Sigmoid colon (tissue), 4 donors: ENCODE measurements around the gene ADCY5.

ENCODE experiments used
- EP300 ChIP-seq, 4 donors: sonication (generic); formaldehyde crosslinking; IDR thresholded peaks; one replicate each; pipeline ENCODE4 v1.6.1; 2017; ENCODE audit warnings: antibody characterized with exemption in 4 of 4
- POLR2A ChIP-seq, 2 donors: fragments of 450-650 bp; IDR thresholded peaks; one replicate each; pipeline ENCODE4 v1.6.1; 2016; ENCODE audit warnings: antibody characterized with exemption in 2 of 2, mild to moderate bottlenecking in 2 of 2, moderate library complexity in 2 of 2
- POLR2AphosphoS5 ChIP-seq, 4 donors: sonication (generic); formaldehyde crosslinking; IDR thresholded peaks; one replicate each; pipeline ENCODE4 v1.6.1; 2017; ENCODE audit warnings: antibody characterized with exemption in 4 of 4
- TF ChIP-seq, protein P1 (sequence below), 4 experiments: fragments of 450-650 bp in 3 of 4; fragments of 200-600 bp in 1 of 4; IDR thresholded peaks; one replicate each; pipeline ENCODE4 v1.5.1; 2016 to 2019; ENCODE audit warnings: antibody characterized with exemption in 4 of 4, mild to moderate bottlenecking in 3 of 4, moderate library complexity in 2 of 4

DNA sequence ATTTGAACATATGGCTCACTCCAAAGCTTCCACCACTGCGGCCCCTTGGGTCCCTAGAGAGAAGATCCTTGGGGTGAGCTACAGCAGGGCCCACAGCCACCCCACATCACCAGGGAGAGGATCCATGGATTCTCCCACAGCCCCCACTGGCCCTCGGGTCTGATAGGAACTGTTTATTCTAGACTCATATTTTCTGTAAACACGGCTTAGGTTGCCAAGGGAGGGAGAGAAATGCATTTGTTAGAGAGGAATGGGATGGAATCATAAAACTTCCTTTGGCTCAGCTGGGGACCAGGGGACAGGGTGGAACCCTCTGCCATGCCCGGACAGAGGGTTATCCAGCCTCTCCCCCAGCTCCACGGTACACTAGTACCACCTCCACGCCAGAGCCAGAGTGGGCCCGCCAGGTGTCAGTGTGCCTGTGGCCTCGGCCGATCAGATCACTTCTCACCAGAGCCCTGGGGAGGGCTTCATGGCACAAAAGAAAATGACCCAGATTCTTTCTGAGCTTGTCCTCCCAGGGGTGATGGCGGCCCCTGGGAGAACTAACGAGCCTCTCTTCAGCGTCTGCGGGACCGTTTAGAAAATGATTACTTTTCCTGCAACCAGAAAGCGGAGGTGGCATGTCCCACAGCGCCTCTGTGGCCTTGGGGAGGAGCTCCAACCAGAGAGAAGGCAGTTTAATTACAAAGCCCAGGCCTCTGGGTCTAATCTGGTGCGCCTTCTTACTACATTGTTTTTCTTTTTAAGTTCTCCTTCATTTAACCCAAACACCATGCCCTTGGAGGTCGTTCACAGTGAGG is 33.7 kb downstream of the ADCY5 start:
- no peak for TF ChIP-seq POLR2A (IDR thresholded peaks at IDR 0.05)
- TF ChIP-seq POLR2AphosphoS5 (IDR thresholded peaks at IDR 0.05): peak in 2 of 4 donors; percentile 16 to 33
- TF ChIP-seq EP300 (IDR thresholded peaks at IDR 0.05): no peak
- TF ChIP-seq, protein P1, sequence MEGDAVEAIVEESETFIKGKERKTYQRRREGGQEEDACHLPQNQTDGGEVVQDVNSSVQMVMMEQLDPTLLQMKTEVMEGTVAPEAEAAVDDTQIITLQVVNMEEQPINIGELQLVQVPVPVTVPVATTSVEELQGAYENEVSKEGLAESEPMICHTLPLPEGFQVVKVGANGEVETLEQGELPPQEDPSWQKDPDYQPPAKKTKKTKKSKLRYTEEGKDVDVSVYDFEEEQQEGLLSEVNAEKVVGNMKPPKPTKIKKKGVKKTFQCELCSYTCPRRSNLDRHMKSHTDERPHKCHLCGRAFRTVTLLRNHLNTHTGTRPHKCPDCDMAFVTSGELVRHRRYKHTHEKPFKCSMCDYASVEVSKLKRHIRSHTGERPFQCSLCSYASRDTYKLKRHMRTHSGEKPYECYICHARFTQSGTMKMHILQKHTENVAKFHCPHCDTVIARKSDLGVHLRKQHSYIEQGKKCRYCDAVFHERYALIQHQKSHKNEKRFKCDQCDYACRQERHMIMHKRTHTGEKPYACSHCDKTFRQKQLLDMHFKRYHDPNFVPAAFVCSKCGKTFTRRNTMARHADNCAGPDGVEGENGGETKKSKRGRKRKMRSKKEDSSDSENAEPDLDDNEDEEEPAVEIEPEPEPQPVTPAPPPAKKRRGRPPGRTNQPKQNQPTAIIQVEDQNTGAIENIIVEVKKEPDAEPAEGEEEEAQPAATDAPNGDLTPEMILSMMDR (IDR thresholded peaks at IDR 0.05): peak in 1 of 4 experiments; percentile 23
